ENCODE data around the gene DOK7. TPM values are rescaled to one million over a fixed set of nuclear protein-coding genes. Genes with fewer than 3 reads are reported as not detected.

Gene DOK7, protein sequence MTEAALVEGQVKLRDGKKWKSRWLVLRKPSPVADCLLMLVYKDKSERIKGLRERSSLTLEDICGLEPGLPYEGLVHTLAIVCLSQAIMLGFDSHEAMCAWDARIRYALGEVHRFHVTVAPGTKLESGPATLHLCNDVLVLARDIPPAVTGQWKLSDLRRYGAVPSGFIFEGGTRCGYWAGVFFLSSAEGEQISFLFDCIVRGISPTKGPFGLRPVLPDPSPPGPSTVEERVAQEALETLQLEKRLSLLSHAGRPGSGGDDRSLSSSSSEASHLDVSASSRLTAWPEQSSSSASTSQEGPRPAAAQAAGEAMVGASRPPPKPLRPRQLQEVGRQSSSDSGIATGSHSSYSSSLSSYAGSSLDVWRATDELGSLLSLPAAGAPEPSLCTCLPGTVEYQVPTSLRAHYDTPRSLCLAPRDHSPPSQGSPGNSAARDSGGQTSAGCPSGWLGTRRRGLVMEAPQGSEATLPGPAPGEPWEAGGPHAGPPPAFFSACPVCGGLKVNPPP
- polyA plus RNA-seq (ENCODE audit: insufficient read length in 12 of 12) = 10 to 100 TPM in 9 of 12 donors, 1 to 10 TPM in 2, not detected in 1; 6.3 to 29.6 (median 11.5) TPM
- long read RNA-seq, donor 1 = 0 reads
- long read RNA-seq, donor 2, partial matches to known transcripts = 5 of 8 reads
- long read RNA-seq, donor 2, other reads (novel, unspliced or antisense) = 0 of 8 reads
- long read RNA-seq, donor 3, partial matches to known transcripts = 0 of 2 reads
- long read RNA-seq, donor 3, other reads (novel, unspliced or antisense) = 0 of 2 reads
- long read RNA-seq, donor 4, partial matches to known transcripts = 0 of 3 reads
- long read RNA-seq, donor 4, other reads (novel, unspliced or antisense) = 0 of 3 reads
- long read RNA-seq, donor 5, partial matches to known transcripts = 0 of 3 reads
- long read RNA-seq, donor 5, other reads (novel, unspliced or antisense) = 0 of 3 reads
- long read RNA-seq, donor 6, partial matches to known transcripts = 0 of 1 reads
- long read RNA-seq, donor 6, other reads (novel, unspliced or antisense) = 0 of 1 reads
- long read RNA-seq, donor 7 = 0 reads
- long read RNA-seq, donor 8, transcript DOK7-201 (7 exons, 2,562 nt) = major isoform, 11 of 12 reads
- long read RNA-seq, donor 8, partial matches to known transcripts = 0 of 12 reads
- long read RNA-seq, donor 8, other reads (novel, unspliced or antisense) = 0 of 12 reads
- long read RNA-seq, donor 9, partial matches to known transcripts = 0 of 3 reads
- long read RNA-seq, donor 9, other reads (novel, unspliced or antisense) = 0 of 3 reads
- long read RNA-seq, donor 10, transcript DOK7-201 (7 exons, 2,562 nt) = major isoform, 7 of 8 reads
- long read RNA-seq, donor 10, partial matches to known transcripts = 0 of 8 reads
- long read RNA-seq, donor 10, other reads (novel, unspliced or antisense) = 0 of 8 reads
- long read RNA-seq, donor 11, transcript DOK7-201 (7 exons, 2,562 nt) = major isoform, 5 of 7 reads
- long read RNA-seq, donor 11, partial matches to known transcripts = 0 of 7 reads
- long read RNA-seq, donor 11, other reads (novel, unspliced or antisense) = 0 of 7 reads

DNA sequence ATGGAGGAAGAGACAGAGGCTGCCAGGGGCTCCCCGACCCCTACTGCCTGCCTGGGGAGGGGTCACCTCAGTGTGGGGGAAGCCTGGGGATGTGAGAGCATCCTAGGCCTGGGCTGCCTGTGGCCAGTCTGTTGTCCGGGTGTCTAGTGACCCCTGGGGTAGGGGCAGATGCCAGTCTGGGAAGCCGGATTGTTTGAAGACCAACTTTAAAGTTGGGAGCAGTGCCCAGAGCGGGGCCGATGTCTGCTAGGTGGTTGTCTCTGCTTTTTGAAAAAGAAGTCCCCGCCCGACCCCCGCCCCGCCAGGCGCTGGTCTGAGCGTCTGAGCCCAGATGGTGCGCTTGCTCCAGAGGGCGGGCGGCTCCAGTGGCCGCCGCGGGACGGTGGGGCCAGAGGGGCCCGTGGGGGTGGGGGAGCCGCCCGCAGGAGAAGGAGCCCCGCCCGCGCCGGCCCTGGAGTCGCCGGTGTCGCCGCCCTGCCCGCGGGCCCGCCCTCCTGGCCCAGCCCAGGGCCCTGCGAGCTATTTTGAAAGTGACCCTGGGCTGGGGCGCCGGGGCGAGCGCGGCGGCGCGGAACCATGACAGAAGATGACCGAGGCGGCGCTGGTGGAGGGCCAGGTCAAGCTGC lies at the start of gene DOK7:
Gene DOK7, plus strand, starts transcription at position 517 of the 626 bp plus-strand sequence. Its CDS starts 70 bp downstream, at position 587.
- DNase-seq = no peak

DNA sequence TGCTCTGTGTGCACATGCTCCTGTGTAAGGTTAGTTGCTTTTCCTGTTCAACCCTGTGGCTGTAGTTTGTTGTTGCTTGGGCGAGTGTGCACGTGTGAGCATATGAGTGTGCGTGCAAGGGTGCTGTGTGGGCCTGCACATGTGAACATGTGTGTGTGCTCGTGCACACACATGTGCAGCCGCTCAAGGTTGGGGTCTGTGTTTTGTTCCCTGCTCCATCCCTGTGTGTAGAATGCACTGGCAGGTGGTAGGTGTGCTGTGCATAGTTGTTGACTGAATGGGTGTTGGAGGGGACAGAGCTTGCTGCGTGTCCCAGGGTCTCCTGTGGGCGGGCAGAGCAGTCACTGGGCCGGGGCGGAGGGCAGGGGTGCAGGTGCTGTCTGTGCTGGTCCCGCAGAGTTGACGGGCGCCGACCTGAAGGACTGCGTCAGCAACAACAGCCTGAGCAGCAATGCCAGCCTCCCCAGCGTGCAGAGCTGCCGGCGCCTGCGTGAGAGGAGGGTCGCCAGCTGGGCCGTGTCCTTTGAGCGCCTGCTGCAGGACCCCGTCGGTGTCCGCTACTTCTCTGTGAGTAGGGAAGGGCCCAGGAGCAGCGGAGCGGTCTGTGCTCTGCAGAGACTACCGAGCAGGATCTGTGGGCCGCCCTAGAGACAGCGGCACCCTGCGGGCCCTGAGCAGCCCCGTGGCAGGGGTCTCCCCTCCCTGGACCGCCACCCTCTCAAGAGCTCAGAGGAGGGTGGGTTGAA lies 49.3 kb upstream of the DOK7 start:
- no peak for DNase-seq

DNA sequence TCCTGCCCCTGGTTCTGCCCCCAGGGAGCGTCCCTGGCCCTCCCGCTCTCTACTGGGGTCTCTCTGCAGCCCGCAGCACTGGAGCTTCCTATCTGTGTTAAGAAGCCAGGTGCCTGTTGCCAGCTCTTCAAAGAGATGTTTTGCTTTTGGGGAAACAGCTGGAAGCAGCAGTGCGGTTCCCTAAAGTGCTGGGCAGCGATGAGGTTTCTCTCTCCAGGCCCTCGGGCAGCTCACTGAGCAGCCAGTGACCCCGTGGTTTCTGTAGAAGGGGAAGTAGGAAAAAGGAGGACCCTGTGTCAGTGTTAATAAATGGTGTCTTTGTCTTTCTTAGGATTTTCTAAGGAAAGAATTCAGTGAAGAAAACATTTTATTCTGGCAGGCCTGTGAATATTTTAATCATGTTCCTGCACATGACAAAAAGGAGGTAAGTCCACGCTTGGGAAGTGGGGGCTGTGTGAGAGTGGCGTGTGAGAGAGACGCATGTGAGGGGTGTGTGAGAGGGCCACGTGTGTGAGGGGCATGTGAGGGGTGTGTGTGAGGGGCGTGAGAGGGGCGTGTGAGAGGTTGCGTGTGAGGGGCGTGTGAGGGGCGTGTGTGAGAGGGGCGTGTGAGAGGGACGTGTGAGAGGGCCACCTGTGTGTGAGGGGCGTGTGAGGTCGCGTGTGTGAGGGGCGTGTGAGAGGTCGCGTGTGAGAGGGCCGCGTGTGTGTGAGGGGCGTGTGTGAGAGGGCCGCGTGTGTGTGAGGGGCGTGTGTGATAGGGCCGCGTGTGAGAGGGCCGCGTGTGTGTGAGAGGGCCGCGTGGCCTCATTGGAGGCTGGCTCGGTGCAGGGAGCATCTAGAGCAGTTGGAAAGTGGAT lies 48.5 kb upstream of the DOK7 start:
- no peak for DNase-seq

DNA sequence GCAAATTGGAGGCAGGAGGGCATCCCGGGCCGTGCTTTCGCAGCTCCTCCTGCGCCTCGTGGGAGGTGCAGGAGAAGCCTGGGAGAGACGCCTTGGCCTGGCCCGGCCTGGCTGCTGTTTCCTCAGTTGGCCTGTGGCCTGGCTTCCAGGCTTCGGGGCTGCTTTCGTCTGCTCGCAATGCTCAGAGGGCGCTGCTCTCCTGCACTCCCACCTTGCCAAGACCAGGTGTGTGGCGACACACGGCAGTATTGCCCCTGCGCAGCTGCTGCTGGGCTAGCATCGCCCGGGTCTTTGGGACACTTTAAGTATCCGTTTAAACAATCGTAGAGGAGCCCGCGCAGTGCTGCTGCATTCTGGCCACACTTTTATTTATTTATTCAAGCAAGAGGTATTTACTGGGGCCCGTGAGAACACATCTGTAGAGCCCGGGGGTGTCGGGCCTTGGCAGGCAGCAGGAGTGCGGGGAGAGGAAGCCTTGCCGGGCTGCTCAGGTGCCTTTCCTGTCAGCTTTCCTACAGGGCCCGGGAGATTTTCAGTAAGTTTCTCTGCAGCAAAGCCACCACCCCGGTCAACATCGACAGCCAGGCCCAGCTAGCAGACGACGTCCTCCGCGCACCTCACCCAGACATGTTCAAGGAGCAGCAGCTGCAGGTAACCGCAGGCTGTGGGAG lies 47.5 kb upstream of the DOK7 start:
- no peak for DNase-seq

DNA sequence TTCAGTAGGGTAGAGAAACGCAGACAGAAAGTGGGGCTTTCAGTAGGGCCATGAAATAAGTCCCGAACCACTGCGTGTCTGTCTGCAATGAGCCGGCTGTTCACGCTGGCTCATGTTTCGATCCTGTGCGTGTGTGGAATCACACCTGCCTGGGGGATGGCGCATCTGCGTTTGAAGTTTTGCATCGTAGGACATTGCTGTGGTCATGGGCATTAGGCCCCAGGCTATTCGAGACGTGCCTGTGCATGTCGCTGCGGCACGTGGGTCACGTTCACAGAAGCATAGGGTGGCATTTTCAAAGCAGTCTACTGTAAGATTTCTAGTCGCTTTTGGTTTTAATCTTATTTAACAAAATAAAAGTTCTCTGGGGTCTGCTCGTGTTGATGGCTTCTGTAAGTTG lies 46.8 kb upstream of the DOK7 start:
- no peak for DNase-seq

DNA sequence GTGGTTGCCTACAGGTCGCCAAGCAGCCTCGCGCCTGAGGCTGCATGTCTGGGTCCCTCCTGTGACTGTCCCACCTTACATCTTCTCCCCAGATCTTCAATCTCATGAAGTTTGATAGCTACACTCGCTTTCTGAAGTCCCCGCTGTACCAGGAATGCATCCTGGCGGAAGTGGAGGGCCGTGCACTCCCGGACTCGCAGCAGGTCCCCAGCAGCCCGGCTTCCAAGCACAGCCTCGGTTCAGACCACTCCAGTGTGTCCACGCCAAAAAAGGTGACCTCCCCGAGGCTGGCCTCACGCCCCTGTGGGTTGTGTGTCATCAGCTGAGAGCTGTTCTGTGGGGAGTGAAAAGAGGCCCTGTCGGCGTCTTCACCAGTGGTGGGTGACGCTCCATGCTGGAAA lies 46.3 kb upstream of the DOK7 start:
- no peak for DNase-seq

DNA sequence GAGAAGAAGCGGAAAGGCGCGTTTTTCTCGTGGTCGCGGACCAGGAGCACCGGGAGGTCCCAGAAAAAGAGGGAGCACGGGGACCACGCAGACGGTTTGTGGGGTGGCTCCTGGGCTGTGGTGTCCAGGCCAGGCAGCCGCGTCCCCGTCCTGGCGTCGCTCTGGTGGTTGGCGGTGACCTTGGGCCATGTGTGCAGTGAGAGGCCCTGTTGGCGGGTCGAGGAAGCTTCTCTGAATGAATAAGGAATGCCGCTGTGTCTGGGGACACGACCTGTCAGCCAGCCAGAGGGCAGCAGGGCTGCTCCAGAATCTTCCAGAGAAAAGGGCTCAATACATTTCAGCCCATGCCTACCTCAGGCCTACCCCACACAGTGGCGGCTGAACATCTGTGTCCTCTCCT lies 45.7 kb upstream of the DOK7 start:
- DNase-seq = no peak

DNA sequence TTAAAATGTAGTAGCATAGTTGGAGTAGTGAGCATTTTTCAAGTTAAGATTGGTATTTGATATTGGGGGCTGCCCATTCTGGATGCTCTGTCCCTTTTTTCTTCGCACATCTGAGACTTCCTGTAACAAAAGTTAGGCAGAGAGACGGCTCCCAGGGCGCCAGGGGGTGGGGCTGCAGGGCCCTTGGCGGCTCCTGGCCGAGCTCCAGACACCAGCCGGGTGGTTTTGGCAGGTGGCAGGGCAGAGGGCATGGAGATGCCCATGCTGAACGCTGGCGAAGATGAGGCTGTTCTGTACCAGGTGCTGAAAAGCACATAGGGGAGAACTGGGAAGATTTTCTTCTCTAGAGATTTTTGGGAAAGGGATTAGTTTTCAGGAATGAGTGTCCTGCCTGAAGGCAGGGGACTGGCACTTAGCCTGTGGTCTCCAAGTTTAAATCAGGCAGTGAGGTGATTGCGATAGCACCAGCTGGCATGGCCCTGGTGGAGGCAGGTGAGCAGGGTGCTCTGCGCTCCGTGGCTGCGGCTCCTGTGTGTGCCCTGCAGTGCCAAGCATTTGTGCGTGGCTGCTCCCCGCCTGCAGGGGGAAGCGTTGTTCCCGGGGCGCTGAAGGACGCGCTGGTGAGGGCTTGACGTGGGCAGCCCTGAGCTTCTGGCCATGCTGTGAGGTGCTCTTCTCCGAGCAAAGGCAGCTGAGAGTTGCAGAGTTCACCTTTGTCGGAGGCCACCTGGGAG lies 44.9 kb upstream of the DOK7 start:
- no peak for DNase-seq

DNA sequence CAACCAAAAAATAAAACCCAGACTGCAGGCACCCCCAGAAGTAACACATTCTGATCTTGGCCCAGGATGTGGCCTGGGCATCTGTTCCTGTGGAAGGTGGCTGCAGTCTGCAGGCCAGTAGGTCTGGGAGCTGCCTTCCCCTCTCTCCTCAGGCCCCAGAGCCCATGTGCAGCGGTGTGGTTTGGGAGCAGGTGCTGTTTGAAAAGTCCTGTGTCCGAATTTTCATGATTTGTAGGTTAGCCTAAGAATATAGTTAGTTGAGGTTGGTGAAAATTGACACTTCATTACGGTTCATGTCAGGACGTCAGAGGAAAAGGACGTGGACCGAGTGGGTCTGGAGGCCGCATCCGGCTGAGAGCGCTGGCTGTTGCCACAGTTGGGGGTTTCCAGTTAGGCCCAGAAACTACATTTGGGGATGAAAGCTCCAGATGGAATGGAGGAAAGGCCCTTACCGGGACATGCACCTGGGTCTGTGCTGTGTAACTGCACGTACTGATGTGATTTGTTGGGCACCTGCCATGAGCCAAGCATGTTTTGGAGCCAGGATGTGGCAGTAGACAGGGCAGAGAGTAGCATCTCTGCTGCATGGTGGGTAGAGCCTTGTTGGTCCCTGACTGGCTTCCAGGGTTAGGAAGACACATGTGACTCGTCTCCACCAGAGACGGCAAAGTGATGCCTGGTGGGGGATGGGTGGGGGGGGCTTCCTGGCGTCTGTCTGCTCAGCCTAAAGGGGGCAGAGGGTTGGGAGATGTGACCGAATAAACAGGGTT lies 43.1 kb upstream of the DOK7 start:
- no peak for DNase-seq

DNA sequence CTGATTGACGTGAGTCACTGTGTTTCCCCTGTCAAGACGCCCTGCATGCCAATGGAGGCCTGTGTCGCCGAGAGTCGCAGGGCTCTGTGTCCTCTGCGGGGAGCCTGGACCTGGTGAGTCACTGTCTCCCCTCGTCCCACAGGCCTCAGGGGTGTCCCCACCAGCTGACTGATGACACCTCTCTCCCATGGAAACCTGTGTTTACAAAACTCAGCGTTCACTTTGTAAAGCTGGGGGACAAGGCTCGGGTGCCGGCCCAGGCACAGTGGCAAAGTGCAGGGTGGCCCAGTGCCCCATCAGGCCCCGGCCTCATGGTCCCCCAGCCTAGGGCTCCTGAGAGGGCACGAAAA lies 42.5 kb upstream of the DOK7 start:
- DNase-seq = no peak

DNA sequence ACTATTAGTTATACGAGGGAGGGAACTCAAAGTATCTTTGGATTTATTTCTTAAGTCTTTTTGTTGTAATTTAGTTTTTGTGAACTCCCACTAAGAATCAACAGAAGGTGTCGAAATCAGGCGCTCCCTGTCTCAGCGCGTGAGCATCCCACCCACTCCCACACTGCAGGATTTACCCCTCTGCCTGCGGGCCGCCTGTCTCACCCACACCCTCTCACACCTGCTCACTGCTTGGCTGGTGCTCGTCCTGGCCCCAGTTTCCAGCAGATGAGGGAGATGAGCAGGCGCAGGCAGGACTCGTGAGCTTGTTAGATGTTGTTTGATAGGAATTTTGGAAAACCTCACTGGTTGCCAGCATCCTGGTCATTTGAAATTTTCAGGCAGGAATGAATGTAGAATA lies 42.1 kb upstream of the DOK7 start:
- no peak for DNase-seq

DNA sequence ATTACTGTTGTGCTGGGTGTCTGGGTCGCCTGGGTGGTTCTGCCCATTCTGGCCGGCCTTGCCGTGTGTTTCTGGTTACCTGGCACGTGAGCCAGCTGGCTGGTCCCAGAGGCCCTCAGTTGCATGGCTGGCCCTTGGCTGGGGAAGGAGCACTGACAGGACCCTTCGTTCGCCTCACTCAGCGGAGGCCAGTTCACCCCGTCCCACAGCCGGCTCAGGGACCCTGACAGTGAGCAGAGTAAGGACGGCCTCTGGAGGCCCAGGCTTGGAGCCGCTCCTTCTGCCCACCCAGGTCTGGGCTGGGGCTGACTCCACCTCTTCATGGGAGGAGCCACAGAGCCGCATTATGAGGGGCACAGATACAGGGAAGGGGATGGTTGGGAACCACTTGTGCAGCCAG lies 41.6 kb upstream of the DOK7 start:
- no peak for DNase-seq

DNA sequence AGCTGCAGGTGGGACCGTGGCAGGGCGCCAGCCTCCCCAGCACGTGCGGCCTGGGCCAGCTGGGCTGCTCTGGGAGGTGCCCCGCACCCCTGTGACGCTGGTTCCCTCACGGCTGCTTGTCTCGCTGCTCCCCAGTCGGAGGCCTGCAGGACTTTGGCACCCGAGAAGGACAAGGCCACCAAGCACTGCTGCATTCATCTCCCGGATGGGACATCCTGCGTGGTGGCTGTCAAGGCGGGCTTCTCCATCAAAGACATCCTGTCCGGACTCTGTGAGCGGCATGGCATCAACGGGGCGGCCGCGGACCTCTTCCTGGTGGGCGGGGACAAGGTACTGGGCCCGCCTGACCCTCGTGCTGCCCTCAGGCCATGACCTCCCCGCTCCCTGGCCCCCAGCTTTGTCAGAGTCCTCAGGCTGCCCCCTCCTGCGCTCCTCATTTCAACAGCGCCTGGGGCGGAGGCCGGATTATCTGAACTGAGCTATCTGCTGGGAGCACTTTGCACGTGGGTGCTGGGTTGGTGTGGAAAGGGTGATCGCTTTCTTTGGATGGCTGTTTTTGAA lies 40.8 kb upstream of the DOK7 start:
- DNase-seq = no peak

DNA sequence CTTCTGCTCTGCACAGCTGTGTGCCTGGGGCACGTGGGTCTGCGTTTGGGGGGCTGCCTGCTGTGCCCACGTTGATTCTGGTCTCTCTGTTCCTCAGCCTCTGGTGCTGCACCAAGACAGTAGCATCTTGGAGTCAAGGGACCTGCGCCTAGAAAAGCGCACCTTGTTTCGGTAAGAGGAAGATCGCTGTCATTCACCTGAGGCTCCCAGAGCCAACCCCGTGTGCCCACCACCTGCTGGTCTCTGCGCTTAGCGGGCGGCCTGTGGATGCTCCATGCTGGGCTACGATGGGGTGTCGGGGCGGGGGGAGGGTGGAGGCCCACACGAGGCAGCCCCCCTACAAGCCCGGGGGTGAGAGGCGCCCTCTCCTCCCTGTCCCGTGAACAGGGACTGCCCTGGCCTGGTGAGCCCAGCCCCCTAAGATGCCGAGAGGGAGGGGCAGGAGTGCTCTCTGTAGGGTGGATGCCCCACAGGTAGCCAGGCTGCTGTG lies 40.3 kb upstream of the DOK7 start:
- no peak for DNase-seq

DNA sequence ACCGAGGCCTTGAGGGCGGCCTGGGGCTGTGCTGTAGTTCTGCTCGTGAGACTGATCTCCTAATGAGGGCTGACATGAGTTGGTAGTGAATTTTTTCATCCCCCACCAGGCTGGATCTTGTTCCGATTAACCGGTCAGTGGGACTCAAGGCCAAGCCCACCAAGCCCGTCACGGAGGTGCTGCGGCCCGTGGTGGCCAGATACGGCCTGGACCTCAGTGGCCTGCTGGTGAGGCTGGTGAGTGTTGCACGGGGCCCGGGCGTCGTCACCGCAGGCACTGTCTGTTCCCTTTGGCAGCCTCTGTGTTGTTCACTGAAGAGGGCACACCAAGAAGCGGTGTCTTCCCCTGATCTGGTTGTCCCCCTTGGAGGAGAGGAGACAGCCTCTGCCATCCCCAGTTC lies 39.7 kb upstream of the DOK7 start:
- no peak for DNase-seq

DNA sequence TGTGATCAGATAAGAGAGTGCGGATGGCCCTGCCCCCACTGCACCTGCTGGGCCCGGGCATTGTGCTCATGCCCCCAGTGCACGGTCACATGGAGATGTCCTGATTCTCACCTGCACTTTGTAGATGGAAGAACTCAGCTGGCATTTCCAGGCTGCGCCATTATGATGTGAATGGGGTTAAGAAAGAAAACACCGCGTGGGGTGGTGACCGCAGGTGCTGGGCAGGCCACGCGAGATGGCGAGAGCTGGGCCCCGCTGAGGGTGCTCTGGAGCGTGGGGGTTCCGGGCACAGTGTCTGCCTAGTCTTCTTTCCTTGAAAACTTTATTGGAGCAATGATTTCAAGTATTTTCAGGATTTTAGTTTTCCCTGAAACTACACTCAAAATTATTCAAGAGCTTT lies 39.2 kb upstream of the DOK7 start:
- no peak for DNase-seq
